ENCODE measurements around the gene RPS27A. TPM values are rescaled to one million over a fixed set of nuclear protein-coding genes. Genes with fewer than 3 reads are reported as not detected.
"Not testable (repeated sequence)": the region's sequence is repeated elsewhere in the genome, so short reads cannot be mapped to it uniquely, and the experiment has no call there.

RPS27A gene
- total RNA-seq, 4 donors from 2014 or later = 1,078 to 1,927 (median 1,496) TPM

DNA sequence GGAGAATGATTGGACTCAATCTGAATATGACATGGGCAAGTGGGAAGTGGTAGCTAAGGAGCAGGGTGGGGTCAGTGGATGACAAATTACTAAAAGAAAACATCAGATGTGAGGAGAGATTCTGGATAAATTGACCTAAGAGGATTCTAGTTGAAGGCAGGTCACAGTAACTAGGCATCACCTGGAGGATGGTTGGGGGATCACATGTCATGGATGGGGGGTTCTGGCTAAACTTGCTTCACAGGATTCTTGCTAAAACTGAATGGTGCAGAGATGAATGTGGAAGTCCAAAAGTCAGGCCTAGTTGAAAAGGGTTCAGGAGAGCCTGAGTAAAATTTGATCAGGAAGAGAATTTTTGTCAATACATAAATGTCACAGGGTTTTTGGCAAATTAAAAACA is 18.7 kb upstream of the RPS27A start:
- no peak for DNase-seq (ENCODE audit: low spot score in 2 of 2)
- intact Hi-C loops (cut with DNase I; ENCODE audit: low total_unique reads) = no loop called here
- no peak overlapping the region for H3K4me3 ChIP-seq (ENCODE audit: low read depth, poor library complexity, severe bottlenecking)
- TF ChIP-seq, protein P1, sequence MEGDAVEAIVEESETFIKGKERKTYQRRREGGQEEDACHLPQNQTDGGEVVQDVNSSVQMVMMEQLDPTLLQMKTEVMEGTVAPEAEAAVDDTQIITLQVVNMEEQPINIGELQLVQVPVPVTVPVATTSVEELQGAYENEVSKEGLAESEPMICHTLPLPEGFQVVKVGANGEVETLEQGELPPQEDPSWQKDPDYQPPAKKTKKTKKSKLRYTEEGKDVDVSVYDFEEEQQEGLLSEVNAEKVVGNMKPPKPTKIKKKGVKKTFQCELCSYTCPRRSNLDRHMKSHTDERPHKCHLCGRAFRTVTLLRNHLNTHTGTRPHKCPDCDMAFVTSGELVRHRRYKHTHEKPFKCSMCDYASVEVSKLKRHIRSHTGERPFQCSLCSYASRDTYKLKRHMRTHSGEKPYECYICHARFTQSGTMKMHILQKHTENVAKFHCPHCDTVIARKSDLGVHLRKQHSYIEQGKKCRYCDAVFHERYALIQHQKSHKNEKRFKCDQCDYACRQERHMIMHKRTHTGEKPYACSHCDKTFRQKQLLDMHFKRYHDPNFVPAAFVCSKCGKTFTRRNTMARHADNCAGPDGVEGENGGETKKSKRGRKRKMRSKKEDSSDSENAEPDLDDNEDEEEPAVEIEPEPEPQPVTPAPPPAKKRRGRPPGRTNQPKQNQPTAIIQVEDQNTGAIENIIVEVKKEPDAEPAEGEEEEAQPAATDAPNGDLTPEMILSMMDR (IDR thresholded peaks at IDR 0.05) = no peak
- TF ChIP-seq POLR2A (IDR thresholded peaks at IDR 0.05) = no peak

DNA sequence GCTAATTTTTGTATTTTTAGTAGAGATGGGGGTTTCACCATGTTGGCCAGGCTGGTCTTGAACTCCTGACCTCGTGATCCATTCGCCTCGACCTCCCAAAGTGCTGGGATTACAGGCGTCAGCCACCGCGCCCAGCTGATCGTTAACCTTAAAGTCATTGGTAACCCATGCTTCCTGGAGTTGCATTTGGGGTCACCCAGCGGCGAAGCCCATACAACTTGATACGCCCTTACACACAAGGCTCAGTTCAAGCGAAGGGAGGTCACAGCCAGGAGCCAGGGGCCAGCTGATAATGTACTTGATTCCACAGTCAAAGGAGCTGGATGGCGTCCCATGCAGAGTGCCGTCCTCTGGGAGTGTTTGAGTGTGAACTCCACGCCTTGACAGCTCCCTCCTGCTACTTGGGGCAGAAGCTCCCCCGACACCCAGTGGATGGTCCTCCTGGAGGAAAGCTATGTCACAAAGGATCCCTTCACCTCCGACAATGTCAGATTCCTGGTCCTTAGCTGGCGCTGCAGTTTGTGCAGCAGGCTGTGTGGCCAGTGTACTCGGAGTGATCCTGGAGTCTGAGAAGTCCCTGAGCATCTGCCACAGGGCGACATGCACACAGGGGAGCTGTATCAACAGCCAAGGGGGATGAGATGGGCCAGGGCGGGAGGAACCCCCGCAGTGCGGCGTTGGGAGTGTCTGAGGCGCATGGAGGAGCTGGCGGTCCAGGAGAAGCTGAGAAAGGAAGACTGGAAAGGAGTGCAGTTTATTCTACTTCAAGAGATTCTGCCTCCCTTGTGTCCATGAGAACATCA is 8.3 kb upstream of the RPS27A start:
- intact Hi-C loops (cut with DNase I; ENCODE audit: low total_unique reads) = no loop called here
- H3K4me3 ChIP-seq (ENCODE audit: low read depth, poor library complexity, severe bottlenecking) = no peak overlapping the region
- DNase-seq (ENCODE audit: low spot score in 2 of 2) = no peak
- TF ChIP-seq, protein P1 (IDR thresholded peaks at IDR 0.05) = no peak
- no peak for TF ChIP-seq POLR2A (IDR thresholded peaks at IDR 0.05)
- WGBS, 2 donors = 85 to 91% methylated on average over 25 of the region's 25 CpGs

DNA sequence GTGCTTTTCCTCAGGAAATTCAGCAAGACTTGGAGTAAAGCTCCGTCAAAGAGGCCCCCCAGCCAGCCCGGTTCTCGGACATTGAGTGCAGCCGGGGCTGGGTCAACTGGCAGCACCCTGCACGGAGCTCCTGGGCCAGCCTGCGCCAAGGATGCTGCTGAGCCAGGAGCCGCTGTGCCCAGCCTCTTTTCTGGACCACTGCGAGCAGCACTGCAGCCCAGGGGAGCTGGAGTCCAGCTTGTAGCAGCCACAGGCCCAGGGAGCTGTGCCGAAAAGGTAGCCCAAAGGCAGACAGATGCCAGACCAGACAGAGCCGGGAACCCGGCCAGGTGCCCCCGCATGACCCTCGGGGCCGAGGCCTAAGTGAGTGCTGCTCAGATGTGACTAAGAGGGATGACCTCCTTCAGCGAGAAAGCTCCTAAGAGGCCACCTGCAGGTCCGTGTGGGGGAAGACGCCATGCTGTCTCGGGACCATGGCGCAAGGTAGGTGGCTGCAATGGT is 7.7 kb upstream of the RPS27A start:
- 78 to 85% methylated on average over 17 to 19 of the region's 19 CpGs for WGBS, 2 donors
- intact Hi-C loops (cut with DNase I; ENCODE audit: low total_unique reads) = no loop called here
- TF ChIP-seq, protein P1 (IDR thresholded peaks at IDR 0.05) = no peak
- TF ChIP-seq POLR2A (IDR thresholded peaks at IDR 0.05) = no peak
- no peak for DNase-seq (ENCODE audit: low spot score in 2 of 2)
- H3K4me3 ChIP-seq (ENCODE audit: low read depth, poor library complexity, severe bottlenecking) = no peak overlapping the region

DNA sequence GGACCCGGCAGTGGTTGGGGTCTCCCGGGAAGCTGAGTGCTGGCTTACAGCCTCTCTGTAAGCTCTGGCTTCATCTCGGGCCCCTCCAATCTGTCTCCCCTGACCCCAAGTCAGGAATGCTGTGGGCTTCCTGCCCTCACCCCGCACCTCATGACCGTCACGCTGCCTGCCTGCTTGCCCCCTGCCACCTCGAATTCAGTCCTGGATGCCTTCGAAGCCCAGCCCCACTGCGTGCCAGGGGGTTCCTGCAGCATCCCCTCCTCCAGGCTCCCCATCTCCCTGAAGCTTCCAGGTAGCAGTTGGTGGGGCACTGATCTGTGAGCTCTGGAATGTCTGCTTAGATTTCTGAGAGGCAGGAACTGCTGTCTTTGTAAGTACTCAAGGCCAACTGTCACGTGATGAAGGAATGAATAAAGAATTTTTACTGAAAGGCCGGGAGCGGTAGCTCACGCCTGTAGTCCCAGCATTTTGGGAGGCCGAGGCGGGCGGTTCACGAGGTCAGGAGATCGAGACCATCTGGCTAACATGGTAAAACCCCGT is 6.9 kb upstream of the RPS27A start:
- TF ChIP-seq, protein P1 (IDR thresholded peaks at IDR 0.05) = no peak
- TF ChIP-seq POLR2A (IDR thresholded peaks at IDR 0.05) = no peak
- no peak for DNase-seq (ENCODE audit: low spot score in 2 of 2)
- intact Hi-C loops (cut with DNase I; ENCODE audit: low total_unique reads) = no loop called here
- no peak overlapping the region for H3K4me3 ChIP-seq (ENCODE audit: low read depth, poor library complexity, severe bottlenecking)
- 85 to 86% methylated on average over 18 to 19 of the region's 19 CpGs for WGBS, 2 donors

DNA sequence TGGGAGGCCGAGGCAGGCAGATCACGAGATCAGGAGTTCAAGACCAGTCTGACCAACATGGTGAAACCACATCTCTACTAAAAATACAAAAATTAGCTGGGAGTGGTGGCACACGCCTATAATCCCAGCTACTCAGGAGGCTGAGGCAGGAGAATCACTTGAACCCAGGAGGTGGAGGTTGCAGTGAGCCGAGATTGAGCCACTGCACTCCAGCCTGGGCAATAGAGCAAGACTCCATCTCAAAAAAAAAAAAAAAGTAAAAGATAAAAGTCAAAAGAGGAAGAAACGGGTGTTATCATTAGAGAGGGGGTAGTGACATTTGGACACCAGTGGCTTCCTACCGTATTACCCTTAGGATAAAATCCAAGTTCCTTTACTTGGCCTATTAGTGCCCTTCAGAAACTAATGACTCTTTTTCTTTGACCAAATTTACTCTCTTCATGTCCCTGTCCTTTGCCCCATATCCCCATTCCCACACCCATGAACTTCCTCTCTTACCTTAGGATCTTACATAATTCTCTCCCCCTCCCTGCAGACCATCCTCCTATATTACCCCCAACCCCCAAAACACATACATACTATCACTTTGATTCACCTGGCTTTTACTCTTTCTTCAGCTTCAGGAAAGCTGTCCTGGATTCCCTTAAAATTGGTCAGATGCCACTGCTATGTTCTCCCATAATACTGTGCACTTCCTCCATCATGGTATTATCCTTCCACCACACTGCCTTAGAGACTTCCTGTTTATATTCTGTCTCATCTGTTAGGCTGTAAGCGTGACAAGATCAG is 4.9 kb upstream of the RPS27A start:
- DNase-seq (ENCODE audit: low spot score in 2 of 2); H3K4me3 ChIP-seq (ENCODE audit: low read depth, poor library complexity, severe bottlenecking); intact Hi-C loops (cut with DNase I; ENCODE audit: low total_unique reads): not testable (repeated sequence)
- WGBS, 2 donors = 70 to 75% methylated on average over 7 of the region's 7 CpGs

DNA sequence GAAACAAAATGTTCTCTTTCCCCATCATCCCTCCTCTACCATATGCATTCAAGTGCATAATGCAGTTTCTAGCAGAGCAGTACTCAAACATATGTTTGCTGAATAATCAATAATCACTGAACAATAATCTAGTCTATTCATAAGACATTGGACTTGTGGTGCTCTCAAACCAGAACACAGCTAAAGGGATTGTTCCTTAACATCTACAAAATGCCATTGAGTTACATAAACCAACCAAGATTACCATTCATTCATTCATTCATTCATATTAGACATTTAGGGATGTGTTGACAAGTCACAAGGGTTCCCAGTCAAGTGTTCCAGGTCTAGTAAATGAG is 4.3 kb upstream of the RPS27A start:
- no peak for TF ChIP-seq POLR2A (IDR thresholded peaks at IDR 0.05)
- TF ChIP-seq, protein P1 (IDR thresholded peaks at IDR 0.05) = no peak
- DNase-seq (ENCODE audit: low spot score in 2 of 2) = no peak
- no peak overlapping the region for H3K4me3 ChIP-seq (ENCODE audit: low read depth, poor library complexity, severe bottlenecking)
- intact Hi-C loops (cut with DNase I; ENCODE audit: low total_unique reads) = no loop called here

Data from lower leg skin (tissue), 4 donors.